Measurements from ENCODE around the gene KLF12. TPM values are rescaled to one million over a fixed set of nuclear protein-coding genes. Genes with fewer than 3 reads are reported as not detected.

KLF12 gene
- total RNA-seq = 7.7 and 15.0 TPM in 2 replicates

DNA sequence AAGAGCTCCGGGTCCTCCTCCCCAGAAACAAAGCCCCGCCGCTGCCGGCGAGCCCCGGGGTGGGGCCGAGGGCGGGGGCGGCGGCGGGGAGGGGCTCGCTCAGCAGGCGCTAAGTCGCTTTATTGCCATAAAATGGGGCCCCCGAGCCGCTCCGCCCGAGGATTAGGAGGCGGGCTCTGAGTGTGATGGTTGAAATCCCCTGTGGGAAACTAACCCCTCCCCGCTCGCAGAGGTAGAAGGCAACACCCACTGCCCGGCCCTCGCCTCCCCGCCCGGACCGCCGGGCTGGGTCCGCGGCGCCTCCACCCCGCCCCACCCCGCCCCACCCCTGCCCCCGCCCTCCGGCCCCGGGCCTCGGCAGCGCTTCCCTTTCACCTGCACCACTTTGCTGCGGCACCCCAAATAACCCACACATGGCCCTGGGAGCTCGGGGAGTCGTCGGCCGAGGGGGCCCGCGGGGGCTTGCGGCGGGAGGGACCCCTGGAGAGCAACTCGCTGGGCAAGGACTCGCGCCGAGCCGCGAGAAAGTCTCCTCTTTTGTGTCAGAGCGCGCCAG is at the start of gene KLF12:
Gene KLF12 (minus strand): TSS at position 184 of the 556 bp plus-strand sequence.

All from smooth muscle cell of the umbilical artery (primary cell).